ENCODE measurements around the gene SYVN1.

DNA sequence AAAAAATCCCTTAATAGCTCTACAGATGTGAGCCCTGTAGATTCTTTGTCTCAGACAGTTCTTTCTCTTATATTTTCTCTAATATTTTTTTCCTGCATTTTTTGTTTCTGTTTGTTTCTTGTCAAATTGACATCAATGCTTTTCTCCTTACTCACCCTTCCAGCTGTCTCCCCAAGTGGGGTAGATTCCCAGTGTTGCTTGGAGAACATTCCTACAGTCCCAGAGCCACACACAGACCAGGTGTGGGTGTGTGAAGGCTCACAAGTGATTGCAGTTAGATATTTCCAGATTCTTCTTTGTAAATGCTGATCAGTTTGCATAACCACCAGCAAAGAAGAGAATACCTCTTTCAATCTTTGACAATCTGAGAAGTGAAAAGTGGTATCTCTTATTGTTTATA lies 30.8 kb downstream of the SYVN1 start:
- TF ChIP-seq, protein P1, sequence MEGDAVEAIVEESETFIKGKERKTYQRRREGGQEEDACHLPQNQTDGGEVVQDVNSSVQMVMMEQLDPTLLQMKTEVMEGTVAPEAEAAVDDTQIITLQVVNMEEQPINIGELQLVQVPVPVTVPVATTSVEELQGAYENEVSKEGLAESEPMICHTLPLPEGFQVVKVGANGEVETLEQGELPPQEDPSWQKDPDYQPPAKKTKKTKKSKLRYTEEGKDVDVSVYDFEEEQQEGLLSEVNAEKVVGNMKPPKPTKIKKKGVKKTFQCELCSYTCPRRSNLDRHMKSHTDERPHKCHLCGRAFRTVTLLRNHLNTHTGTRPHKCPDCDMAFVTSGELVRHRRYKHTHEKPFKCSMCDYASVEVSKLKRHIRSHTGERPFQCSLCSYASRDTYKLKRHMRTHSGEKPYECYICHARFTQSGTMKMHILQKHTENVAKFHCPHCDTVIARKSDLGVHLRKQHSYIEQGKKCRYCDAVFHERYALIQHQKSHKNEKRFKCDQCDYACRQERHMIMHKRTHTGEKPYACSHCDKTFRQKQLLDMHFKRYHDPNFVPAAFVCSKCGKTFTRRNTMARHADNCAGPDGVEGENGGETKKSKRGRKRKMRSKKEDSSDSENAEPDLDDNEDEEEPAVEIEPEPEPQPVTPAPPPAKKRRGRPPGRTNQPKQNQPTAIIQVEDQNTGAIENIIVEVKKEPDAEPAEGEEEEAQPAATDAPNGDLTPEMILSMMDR (IDR thresholded peaks at IDR 0.05; ENCODE audit: low read depth, low read length): no peak
- no peak for TF ChIP-seq EZH2phosphoT487 (IDR thresholded peaks at IDR 0.05; ENCODE audit: low read depth)

Data from OCI-LY3 (cell line).